NCI-H2196 treated with DMSO at 0.1 percent for 48 hours (cell line): Measurements from ENCODE around the gene IL20RB.

Experiments
- DNase-seq: peaks from one replicate; lab custom pipeline; 2025; ENCODE audit not compliant: unreplicated experiment; lab: John Stamatoyannopoulos, UW

The IL20RB gene

GRCh38 chr3:137032465-137033120, 74.8 kb downstream of the IL20RB start:
- peak; percentile 77 for DNase-seq

DNA sequence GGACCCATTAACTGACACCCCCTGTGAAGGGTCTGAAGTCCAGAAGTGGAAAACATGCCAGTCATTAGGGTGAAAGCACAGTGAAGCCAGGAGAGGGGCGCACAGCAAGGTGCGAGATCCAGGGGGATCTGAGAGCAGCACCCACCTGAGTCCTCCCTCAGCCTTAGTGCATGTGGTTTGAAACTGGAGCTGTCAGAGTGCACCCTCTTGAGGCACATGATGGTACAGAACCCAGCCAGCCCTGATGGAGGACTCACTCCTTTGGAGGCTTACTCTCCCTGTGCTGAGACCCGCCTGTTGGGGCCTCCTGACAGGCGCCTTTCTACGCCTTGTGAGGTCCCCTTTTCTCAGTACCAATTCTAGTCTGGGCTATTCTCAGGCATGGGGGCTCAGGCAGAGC, 77.8 kb downstream of the IL20RB start:
- DNase-seq = no peak

DNA sequence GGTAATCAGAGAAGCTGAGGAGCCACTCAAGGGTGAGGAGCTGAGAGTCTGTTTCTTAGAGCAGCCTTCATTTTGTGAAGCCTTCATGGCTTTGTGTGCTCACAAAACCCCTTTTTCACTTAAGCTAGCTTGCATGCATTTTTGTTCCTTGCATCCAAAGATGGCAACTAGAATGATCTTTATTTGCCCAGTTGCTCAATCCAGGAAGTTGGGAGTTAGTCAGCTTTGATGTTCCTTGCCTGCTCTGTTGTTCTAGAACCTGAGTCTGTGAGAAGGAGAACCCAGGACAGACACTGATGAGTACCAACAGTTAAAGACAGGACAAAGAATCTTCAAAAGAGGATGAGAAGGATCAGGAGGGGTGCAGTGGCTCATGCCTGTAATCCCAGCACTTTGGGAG, 81.8 kb downstream of the IL20RB start:
- DNase-seq = no peak

DNA sequence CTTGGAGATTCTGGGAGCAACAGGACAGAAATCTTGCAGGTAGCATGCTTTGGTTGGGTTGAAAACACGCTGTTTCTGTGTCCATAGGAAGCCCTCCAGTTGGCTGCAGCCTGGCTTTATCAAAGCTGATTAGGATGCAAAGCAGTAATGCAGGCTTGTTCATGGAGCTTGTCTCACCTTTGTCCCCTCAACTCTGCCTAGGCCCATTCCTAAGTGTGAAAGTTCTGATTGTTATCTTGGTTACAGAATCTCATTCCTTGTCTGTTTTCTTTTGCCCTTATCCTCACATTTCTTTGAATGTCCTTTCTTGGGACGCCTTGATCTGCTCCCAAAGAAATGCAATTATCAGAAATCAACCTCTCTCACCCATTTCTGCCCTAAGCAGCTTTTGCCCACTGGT, 83.5 kb downstream of the IL20RB start:
- no peak for DNase-seq

GRCh38 chr3:137041686-137042085, 83.9 kb downstream of the IL20RB start:
- no peak for DNase-seq

- DNase-seq = no peak
These were observed 89.0 kb downstream of the IL20RB start for GRCh38 chr3:137046747-137047146.

DNA sequence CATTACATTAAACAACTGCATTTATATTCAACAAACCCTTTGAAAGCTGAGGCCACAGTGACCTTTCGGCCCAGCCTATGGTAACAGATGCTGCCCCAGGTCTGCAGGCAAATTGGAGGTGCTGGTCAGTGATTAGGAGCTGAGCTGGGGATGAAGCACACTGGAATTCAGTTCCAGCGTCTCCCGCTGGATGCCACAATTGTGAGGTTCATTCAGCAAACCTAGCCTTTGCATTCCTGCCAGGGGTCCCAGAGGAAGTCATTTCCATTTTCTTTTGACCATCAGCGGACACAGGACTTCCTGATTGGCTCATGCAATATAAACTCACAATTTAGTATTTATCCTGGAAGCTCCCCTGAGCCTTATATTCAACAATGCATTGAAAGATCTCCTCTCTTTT, 89.5 kb downstream of the IL20RB start:
- DNase-seq = no peak

- DNase-seq = no peak
These were observed 92.5 kb downstream of the IL20RB start for GRCh38 chr3:137050281-137050680.

DNA sequence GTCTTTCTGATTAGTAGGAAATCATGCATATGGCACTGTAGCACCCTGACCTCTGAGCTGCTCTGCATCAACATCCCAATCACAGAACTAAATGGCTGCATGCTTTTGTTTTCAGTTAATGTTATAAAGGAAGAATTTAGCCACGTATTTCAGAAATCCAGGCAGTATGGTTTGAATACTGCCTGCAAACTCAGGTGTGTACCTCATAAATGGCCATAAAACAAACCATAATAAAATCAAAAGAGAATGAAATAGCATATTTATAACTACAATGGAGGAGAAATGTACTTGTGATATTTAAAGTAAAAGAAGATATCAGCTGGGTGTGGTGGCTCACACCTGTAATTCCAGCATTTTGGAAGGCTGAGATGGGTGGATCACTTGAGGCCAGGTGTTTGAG, 94.5 kb downstream of the IL20RB start:
- no peak for DNase-seq
